IPS-NIHi7 (cell line): ENCODE measurements around the gene SMC3.

Experiments
- DNase-seq: peaks from one replicate; pipeline ENCODE4 v3.0.0; 2012; ENCODE audit warnings: mixed read lengths; ENCODE audit errors: extremely low spot score

Gene SMC3

DNA sequence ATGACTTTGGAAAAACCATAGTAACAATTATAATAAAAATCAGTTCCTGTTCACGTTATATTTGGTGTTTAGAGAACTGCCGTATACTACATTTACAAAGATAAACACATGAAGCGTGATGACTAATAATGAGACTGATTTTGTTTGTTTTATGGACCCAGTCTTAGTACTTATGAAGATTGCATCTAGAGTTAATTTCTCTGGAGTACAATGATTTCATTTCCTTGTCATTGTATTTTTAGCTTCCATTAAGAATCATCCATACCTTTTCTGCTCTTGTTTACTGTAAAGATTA lies 79.6 kb downstream of the SMC3 start:
- no peak for DNase-seq

- no peak for DNase-seq
Measured at GRCh38 chr10:110648692-110649346, 81.3 kb downstream of the SMC3 start.

DNA sequence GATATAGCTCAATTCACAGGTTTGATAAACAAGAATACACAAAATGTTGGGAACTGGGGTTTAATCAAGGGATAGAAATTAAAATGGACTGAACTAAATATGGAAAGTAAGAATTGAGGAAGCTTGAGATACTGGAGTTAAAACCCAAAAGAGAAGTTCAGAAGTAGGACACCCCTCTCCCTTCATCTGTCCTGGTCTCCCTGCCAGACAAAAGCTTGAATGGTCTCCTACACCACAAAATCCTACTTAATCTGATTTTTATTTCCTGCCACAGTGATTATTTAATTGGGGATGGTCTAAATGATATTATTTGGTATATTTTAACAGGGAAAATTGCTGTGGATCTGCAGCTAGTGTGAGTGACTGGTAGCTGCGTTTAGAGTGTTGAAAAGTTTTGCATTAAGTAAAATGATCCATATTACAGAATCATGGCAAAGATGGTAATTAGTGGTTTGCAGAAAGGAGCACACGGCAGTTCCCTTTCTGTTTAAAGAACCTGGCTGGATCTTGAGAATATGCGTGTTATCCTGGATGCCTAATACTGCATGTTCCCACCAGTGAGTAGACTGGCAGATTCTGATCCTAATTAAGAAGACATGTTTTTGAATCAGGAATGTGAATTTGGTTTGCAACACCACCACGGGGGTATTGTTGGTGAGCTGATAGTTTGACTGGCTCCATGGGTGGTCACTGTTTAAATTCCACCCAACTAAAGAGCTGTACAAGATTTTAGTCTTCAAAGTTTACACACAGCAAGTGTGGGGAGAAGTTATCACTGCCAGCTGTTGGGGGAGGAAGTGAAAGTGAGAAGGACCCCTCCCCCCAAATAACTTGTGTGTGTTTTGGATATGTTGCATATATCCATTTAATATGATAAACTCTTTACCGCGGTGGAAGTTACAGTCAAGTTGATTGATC lies 82.1 kb downstream of the SMC3 start:
- DNase-seq: no peak

DNA sequence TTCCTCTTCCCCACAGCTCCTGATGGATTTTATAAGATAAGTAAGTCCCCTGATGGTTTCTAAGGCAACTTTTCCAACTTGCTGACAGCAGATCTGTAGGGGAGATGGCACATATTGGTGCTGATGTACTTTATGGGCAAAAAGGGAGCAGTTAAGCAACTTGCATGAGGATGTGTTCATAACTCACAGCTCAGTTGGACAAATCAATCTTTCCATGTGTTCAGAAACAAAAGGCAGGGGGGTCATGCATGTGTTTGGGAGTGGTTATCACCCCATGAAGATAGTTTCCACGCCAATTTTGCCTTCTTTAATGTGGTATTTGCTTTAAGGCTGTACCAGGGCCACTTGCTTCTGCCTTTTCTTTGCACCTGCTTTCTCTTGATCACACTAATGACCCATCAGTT lies 82.8 kb downstream of the SMC3 start:
- no peak for DNase-seq

GRCh38 chr10:110651044-110651958 lies 83.8 kb downstream of the SMC3 start:
- DNase-seq: no peak

DNA sequence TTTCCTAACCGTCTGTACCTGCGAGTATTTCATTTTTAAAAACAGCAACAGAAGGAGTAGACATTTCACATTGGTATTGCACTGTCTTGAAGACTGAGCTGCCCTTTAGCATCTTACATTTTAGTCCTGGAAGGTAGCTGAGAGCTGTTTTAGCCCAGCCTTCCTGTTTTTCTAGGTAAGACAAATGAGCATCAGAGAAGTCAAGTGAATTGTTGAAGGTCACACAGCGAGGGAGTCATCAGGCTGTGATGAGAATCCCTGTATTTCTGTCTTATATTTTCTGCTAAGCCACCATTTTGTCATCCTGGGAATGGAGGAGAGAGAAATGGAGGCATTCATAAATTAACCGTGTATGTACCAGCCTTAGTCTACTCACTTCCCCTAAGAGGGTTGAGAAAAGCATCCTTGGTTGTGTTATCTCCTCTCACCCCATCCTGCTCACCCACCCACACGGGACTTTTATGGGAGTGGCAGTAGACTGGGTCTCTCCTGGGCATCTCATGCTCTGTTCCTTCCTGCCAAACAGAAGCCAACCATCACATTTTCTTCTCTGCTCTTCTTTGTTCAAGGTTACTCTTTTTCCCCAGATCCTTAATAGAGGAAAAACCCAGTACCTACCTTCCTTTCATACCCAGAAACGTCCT lies 85.1 kb downstream of the SMC3 start:
- DNase-seq: no peak
